ENCODE results near the gene USP11. TPM values are rescaled to one million over a fixed set of nuclear protein-coding genes. Genes with fewer than 3 reads are reported as not detected.

USP11 gene
- total RNA-seq, 3 donors from 2014 or later: 13.5 to 18.8 (median 16.0) TPM

DNA sequence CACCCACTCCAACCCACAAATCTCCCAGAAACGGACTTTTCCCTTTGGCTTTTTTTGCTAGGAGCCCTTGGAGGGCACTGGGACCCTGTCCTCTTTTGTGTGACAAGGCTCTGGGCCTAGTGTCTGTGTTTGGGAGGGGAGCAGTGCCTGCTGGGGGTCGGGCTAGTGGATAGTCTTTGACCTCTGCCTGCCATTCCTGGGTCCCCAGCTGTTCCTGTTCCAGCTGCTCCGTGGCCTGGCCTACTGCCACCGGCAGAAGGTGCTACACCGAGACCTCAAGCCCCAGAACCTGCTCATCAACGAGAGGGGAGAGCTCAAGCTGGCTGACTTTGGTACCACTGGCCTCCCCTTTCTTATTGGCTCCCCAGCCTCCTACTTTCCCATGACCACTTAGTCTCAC, 6.7 kb upstream of the USP11 start:
- Mint-ChIP-seq H3K4me1 (ENCODE audit: low read depth) (peaks cover 10% of the 10 kb centered on the region), H3K36me3 (ENCODE audit: insufficient read depth) (peaks cover 13% of the 10 kb centered on the region)

DNA sequence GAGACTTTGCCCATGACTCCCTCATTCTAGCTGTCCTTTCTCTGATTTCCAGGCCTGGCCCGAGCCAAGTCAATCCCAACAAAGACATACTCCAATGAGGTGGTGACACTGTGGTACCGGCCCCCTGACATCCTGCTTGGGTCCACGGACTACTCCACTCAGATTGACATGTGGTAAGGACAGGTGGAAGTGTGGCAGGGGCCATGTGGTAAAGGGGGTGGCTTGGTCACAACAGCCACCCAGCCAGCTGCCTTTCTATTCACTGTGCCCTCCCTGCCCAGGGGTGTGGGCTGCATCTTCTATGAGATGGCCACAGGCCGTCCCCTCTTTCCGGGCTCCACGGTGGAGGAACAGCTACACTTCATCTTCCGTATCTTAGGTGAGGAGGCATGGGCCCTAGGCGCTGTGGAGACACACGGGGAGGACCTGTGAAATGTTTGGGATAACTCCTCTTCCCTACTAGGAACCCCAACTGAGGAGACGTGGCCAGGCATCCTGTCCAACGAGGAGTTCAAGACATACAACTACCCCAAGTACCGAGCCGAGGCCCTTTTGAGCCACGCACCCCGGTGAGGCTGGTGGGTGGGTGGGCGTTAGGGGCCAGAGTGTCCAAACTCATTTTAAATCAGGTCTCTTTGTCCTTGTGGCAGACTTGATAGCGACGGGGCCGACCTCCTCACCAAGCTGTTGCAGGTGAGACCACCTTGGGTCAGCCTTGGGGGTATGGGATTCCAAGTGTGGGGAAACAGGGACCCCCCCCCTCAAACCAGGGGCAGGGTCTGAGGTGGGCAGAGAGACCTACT, 6.1 kb upstream of the USP11 start:
- no peak for DNase-seq
- Mint-ChIP-seq H3K9me3 (no peaks in the 10 kb centered on the region), H3K4me1 (ENCODE audit: low read depth) (peaks cover 7% of the 10 kb centered on the region), H3K27me3 (ENCODE audit: low read depth) (no peaks in the 10 kb centered on the region), H3K36me3 (ENCODE audit: insufficient read depth) (peaks cover 13% of the 10 kb centered on the region), H3K4me3 (no peak overlapping the region)
- ATAC-seq: no peak

More for the DNA sequence above, 6.7 kb upstream of the USP11 start:
- ATAC-seq: no peak
- Mint-ChIP-seq H3K9me3 (no peaks in the 10 kb centered on the region), H3K4me3 (no peak overlapping the region), H3K27me3 (ENCODE audit: low read depth) (no peaks in the 10 kb centered on the region)
- DNase-seq: no peak

DNA sequence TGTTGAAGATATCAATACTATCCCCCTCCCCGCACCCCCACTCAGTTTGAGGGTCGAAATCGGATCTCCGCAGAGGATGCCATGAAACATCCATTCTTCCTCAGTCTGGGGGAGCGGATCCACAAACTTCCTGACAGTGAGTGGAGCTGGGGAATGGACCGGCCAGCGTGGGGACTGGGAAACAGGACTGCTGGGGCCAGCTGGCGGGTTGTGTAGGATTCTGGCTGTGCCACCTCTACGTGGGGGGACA, 5.5 kb upstream of the USP11 start:
- ATAC-seq: no peak
- no peak overlapping the region for H3K4me3 Mint-ChIP-seq
- H3K9me3 Mint-ChIP-seq: no peaks in the 10 kb centered on the region
- H3K36me3 Mint-ChIP-seq (ENCODE audit: insufficient read depth): peaks cover 13% of the 10 kb centered on the region
- H3K4me1 Mint-ChIP-seq (ENCODE audit: low read depth): peaks cover 3% of the 10 kb centered on the region
- no peak for DNase-seq
- H3K27me3 Mint-ChIP-seq (ENCODE audit: low read depth): no peaks in the 10 kb centered on the region

DNA sequence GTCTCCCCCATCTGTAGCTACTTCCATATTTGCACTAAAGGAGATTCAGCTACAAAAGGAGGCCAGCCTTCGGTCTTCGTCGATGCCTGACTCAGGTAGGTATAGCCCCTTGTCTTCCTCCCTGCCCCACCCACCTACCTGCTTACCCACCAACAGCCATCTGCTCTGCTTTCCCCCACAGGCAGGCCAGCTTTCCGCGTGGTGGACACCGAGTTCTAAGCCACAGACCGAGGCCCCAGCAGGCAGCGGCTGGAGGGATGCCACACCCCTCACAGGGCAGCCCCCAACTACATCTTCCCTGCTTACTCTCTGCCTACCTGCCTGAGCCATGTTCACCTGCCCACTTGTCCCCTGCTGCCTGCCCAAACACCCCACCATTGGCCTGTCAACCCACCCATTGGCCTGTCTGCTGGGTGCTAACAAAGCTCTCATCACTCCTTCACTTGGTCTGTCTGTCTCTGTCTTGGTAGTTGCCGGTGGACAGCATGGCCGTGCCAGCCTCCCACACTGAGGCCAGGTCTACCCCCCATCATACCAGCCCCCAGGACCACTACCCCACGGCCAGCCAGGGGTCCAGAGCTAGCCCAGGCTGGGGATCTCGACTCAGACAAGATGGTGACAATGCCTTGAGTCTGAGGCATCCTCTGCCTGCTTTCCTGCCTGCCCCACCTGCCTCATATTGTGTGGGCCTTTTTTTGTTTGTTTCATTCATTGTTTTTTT, 4.1 kb upstream of the USP11 start:
- H3K9me3 Mint-ChIP-seq: no peaks in the 10 kb centered on the region
- peaks cover 13% of the 10 kb centered on the region for H3K36me3 Mint-ChIP-seq (ENCODE audit: insufficient read depth)
- no peaks in the 10 kb centered on the region for H3K27me3 Mint-ChIP-seq (ENCODE audit: low read depth)
- DNase-seq: no peak
- no peak overlapping the region for H3K4me3 Mint-ChIP-seq
- peaks cover 2% of the 10 kb centered on the region for H3K4me1 Mint-ChIP-seq (ENCODE audit: low read depth)
- ATAC-seq: no peak

DNA sequence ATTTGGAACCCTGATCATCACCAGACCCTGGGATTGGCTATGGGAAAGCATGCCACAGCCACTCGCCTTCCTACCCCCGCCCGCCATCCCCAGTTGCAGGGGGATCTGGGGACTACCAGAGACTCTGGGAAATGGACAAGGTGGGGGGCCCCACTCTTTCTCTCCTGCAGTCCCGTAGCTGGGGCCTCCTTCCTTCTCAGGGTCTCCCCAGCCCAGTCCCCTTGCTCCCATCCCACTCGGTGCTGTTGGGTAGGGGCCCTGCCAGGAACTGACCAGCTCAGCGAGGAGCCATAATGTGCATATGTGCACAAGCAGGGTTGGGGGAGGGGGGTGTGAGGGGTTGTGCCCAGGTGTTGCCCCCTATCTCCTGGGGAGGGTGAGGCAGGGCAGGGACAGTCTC, 3.4 kb upstream of the USP11 start:
- peaks cover 13% of the 10 kb centered on the region for H3K36me3 Mint-ChIP-seq (ENCODE audit: insufficient read depth)
- H3K27me3 Mint-ChIP-seq (ENCODE audit: low read depth): no peaks in the 10 kb centered on the region
- DNase-seq (no peak), ATAC-seq (no peak)
- peaks cover 2% of the 10 kb centered on the region for H3K4me1 Mint-ChIP-seq (ENCODE audit: low read depth)
- H3K4me3 Mint-ChIP-seq: no peak overlapping the region
- no peaks in the 10 kb centered on the region for H3K9me3 Mint-ChIP-seq

DNA sequence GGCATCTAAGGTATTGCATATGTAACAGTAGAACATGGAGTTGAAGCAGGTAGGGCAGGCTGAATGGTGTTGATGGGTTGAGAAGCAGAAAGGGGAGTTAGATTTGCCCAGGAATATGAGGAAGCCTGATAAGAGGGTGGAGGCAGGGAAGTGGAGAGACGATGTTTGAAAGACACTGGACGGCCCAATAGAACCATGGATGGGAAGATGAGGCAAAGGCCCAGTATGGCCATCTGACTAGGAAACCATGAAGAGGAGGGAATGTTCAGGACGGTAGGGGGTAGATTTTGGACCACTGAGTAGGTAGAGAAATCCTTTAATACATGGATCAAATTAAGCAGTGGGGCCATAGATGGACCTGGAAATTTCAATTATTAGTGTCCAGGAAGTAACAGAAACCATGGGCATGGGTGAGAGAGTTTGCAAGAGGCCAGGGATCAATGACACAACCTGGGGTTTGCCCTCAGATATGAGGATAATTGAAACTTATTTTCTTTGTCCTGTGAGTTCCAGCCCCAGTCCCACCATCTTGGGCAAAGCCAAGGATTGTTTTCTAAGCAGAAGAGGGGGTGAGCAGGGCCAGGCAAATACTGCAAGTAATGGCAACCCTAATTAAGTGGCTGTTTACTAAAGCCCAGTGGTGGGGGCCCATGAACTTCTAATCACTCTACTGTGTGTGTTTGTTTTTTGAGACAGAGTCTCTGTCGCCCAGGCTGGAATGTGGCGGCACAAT, 2.5 kb upstream of the USP11 start:
- no peak overlapping the region for H3K4me3 Mint-ChIP-seq
- H3K9me3 Mint-ChIP-seq: no peaks in the 10 kb centered on the region

DNA sequence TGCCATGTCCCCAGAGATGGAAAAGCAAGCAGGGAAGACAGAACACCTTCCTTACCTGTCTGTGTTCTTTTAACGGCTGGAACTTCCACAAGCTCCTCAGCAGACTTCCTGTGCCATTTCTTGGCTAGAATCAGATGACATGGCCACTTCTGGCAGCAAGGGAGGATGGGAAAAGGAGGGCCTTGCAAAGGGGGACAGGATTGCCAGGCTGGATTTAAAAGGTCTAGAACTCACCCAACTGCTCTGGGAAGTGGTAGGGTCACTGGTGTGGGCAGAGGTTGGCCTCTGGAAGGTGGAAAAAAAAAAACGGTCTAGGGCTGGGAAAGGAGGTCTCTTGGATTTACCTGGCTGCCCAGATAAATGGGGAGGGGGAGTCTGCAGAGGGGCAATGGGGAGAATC, 1.6 kb upstream of the USP11 start:
- Mint-ChIP-seq H3K27me3 (ENCODE audit: low read depth) (no peaks in the 10 kb centered on the region), H3K4me1 (ENCODE audit: low read depth) (peaks cover 15% of the 10 kb centered on the region), H3K4me3 (no peak overlapping the region), H3K9me3 (no peaks in the 10 kb centered on the region), H3K36me3 (ENCODE audit: insufficient read depth) (peaks cover 13% of the 10 kb centered on the region)
- DNase-seq: no peak
- no peak for ATAC-seq

More for the DNA sequence above, 2.5 kb upstream of the USP11 start:
- DNase-seq: no peak
- Mint-ChIP-seq H3K27me3 (ENCODE audit: low read depth) (no peaks in the 10 kb centered on the region), H3K4me1 (ENCODE audit: low read depth) (peaks cover 6% of the 10 kb centered on the region), H3K36me3 (ENCODE audit: insufficient read depth) (peaks cover 13% of the 10 kb centered on the region)
- ATAC-seq: no peak

DNA sequence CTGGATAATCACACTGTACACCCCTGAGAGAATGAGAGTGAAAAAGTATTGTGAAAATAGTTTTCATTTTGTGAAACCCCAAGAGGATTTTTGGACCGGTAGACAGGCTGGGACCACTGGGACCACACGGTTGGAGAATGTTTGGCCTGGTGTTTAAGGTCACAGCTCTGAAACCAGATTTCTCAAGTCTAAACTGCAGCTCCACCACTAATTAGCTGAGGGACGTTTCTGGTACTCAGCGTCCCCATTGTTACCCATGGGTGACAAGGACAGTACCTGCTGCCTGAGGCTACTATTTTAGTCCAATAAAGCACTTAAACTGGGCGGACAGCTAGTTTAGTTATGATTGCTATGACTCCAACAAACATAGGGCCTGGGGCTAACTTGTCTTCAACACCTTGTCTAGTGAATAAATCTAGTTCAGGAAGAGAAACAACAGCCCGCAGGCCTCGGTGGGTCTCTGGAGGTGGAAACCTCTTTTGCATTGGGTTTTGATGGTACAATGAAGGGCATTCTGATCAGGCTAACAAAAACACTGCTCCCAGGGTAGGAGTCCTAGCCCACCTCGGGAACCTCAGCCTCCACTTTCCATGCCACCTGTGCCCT, 509 bp upstream of the USP11 start:
- Mint-ChIP-seq H3K4me3 (peak overlapping the region; percentile 88), H3K9me3 (no peaks in the 10 kb centered on the region), H3K36me3 (ENCODE audit: insufficient read depth) (peaks cover 12% of the 10 kb centered on the region), H3K4me1 (ENCODE audit: low read depth) (peaks cover 17% of the 10 kb centered on the region), H3K27me3 (ENCODE audit: low read depth) (no peaks in the 10 kb centered on the region)
- ATAC-seq (no peak), DNase-seq (no peak)

DNA sequence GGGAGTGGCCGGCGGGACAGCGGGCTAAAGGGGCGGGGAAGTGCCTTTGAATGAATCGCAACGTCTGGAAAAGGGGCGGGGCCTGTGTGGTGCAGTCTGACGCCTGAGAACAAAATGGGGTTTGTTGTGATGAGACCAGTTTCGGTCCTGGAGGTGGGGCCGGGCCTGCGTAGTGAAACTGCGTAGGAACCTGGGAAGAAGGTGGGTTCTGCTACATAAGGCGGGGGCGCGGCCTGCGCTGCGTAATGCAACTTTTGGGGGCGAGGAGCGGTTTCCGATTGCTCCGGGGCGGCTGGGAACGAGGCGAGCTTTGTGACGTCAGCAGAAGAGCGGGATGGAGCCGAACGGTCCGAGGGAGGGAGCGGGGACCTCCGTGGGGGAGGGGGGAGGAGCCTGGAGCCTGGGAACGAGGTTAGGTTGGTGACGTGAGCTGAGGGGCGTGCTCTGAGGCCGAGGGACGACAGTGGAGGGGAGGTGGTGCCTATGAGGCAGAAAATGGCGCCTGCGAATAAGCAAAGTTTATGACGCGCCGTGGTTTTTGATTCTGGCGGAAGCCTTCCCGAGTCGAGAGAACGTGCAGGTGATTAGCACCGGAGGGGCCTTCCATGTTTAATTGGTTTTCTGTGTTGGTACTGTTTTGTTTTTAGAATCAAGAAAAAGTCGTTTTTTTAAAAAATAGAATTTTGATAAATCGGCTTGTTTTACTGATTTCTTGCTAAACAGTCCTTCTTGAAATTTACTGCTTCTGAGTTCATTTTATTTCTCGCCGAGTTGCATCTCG, 714 bp downstream of the USP11 start:
- H3K36me3 Mint-ChIP-seq (ENCODE audit: insufficient read depth): peaks cover 8% of the 10 kb centered on the region

DNA sequence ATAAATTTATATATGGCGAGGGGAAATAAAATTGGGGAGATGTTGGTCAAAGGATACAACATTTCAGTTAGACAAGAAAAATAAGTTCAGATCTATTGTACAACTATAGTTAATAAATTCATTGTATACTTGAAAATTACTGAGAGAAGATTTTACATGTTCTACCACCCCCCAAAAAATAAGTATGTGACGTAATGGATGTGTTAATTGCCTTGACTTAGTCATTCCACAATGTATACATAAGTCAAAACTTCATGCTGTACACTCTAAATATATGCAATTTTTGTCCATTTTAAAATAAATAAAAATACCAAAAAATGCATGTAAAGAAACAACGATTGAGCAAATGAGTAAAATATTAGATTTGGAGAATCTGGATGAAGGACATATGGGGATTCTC, 1.8 kb downstream of the USP11 start:
- ATAC-seq (no peak), DNase-seq (no peak)
- peaks cover 8% of the 10 kb centered on the region for H3K36me3 Mint-ChIP-seq (ENCODE audit: insufficient read depth)
- H3K4me3 Mint-ChIP-seq: peak overlapping the region; percentile 67
- H3K27me3 Mint-ChIP-seq (ENCODE audit: low read depth): no peaks in the 10 kb centered on the region
- H3K4me1 Mint-ChIP-seq (ENCODE audit: low read depth): peaks cover 17% of the 10 kb centered on the region
- no peaks in the 10 kb centered on the region for H3K9me3 Mint-ChIP-seq

More for the DNA sequence above, 714 bp downstream of the USP11 start:
- H3K9me3 Mint-ChIP-seq: no peaks in the 10 kb centered on the region
- DNase-seq (peak; percentile 96), ATAC-seq (peak; percentile 90 to 91)
- no peaks in the 10 kb centered on the region for H3K27me3 Mint-ChIP-seq (ENCODE audit: low read depth)
- peak overlapping the region; percentile 88 for H3K4me3 Mint-ChIP-seq
- peaks cover 17% of the 10 kb centered on the region for H3K4me1 Mint-ChIP-seq (ENCODE audit: low read depth)

DNA sequence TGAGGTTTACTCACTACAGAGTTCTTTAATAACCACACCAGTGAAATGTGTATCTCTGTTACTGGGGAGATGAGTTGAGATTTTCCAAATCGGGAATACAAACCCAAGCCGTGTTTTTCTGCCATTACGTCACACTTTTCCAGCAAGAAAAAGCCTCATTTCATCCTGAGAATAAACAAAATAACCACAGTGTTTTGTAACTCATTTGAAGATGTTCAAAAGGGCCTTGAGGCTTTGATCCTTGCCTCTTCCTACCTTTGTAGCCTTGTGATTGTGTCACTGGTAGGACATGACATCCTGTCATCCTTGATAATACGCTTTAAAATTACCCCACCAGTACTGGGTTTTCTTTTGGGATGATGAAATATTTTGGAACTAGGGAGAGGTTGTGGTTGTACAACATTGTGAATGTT, 2.9 kb downstream of the USP11 start:
- H3K9me3 Mint-ChIP-seq: no peaks in the 10 kb centered on the region
- no peaks in the 10 kb centered on the region for H3K27me3 Mint-ChIP-seq (ENCODE audit: low read depth)
- peaks cover 15% of the 10 kb centered on the region for H3K4me1 Mint-ChIP-seq (ENCODE audit: low read depth)
- no peak overlapping the region for H3K4me3 Mint-ChIP-seq
- ATAC-seq (no peak), DNase-seq (no peak)
- H3K36me3 Mint-ChIP-seq (ENCODE audit: insufficient read depth): peaks cover 4% of the 10 kb centered on the region

DNA sequence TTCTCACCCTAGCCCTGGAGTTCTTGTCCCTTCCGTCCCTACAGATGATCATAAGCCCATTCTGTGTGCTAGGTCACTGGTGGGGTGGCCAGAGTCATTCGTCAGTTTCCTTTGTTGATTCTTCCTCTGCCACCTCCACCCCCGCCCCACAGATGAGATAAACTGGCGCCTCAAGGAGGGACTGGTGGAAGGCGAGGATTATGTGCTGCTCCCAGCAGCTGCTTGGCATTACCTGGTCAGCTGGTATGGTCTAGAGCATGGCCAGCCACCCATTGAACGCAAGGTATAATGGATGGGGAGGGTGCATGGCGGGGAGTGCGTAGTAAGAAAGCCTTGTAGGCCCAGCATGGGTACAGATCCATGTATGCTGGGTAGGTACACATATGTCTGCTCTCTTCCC, 6.4 kb downstream of the USP11 start:
- Mint-ChIP-seq H3K27me3 (ENCODE audit: low read depth) (no peaks in the 10 kb centered on the region), H3K36me3 (ENCODE audit: insufficient read depth) (peaks cover 12% of the 10 kb centered on the region), H3K4me1 (ENCODE audit: low read depth) (peaks cover 15% of the 10 kb centered on the region), H3K9me3 (no peaks in the 10 kb centered on the region), H3K4me3 (no peak overlapping the region)
- DNase-seq (no peak), ATAC-seq (no peak)

DNA sequence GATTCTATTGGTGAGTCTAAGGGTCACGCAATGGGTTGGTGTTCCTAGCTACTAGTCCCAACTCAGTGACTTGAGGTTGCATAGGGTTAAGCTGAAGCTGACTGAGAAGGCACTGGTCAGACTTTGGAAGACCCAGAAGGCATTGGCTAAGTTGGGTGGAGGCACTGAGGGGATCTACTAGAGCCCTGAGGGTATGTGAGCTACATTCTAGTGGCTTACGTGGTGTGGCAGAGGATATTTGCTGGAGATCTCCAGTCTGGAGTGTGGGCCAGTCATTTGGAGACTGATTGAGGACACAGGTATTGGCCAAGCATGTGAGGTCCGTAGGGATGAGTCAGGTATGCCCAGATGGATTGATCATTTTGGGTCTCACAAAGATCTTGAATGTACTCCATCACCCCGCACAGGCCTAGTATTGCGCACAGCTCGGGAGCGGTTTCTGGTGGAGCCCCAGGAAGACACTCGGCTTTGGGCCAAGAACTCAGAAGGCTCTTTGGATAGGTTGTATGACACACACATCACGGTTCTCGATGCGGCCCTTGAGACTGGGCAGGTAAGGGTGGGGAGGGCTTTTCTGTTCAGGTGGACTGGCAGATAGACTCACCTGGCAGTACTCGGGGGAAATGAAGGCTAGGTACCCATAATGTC, 7.2 kb downstream of the USP11 start:
- ATAC-seq (no peak), DNase-seq (no peak)
- Mint-ChIP-seq H3K9me3 (no peaks in the 10 kb centered on the region), H3K4me3 (no peak overlapping the region), H3K27me3 (ENCODE audit: low read depth) (no peaks in the 10 kb centered on the region), H3K4me1 (ENCODE audit: low read depth) (peaks cover 14% of the 10 kb centered on the region), H3K36me3 (ENCODE audit: insufficient read depth) (peaks cover 12% of the 10 kb centered on the region)
